ENCODE results near the gene ATP23. TPM values are rescaled to one million over a fixed set of nuclear protein-coding genes. Genes with fewer than 3 reads are reported as not detected.

Gene ATP23
- 10 to 100 TPM; 10.4 to 11.3 TPM for total RNA-seq
- polyA plus RNA-seq (2013, experiment 1 of 2) = 12.5 TPM
- polyA plus RNA-seq (2013, experiment 2 of 2) = 12.5 TPM
- long read RNA-seq, experiment 1, transcript ATP23-201 (6 exons, 1,245 nt) = major isoform, 5 of 9 reads
- long read RNA-seq, experiment 1, partial matches to known transcripts = 1 of 9 reads
- long read RNA-seq, experiment 1, other reads (novel, unspliced or antisense) = 3 of 9 reads
- long read RNA-seq, experiment 2, transcript ATP23-201 (6 exons, 1,245 nt) = major isoform, 5 of 8 reads
- long read RNA-seq, experiment 2, partial matches to known transcripts = 0 of 8 reads
- long read RNA-seq, experiment 2, other reads (novel, unspliced or antisense) = 3 of 8 reads
- long read RNA-seq, experiment 3, transcript ATP23-201 (6 exons, 1,245 nt) = major isoform, 15 of 17 reads
- long read RNA-seq, experiment 3, partial matches to known transcripts = 0 of 17 reads
- long read RNA-seq, experiment 3, other reads (novel, unspliced or antisense) = 2 of 17 reads
- long read RNA-seq, experiment 4, transcript ATP23-201 (6 exons, 1,245 nt) = major isoform, 22 of 26 reads
- long read RNA-seq, experiment 4, partial matches to known transcripts = 0 of 26 reads
- long read RNA-seq, experiment 4, other reads (novel, unspliced or antisense) = 4 of 26 reads

GRCh38 chr12:57941165-57941894 lies at the start of gene ATP23:
TSS of gene ATP23 (plus strand) at chr12:57941567. CDS start at chr12:57941702, 135 bp downstream.
- Mint-ChIP-seq H3K9me3 (peaks cover 2% of the 10 kb centered on the region), H3K4me1 (peaks cover 9% of the 10 kb centered on the region), H3K4me3 (peak within 1 kb of the TSS; percentile 84), H3K27me3 (ENCODE audit: insufficient read depth) (peaks cover 27% of the 10 kb centered on the region), H3K36me3 (ENCODE audit: low read depth) (no peaks in the 10 kb centered on the region), H3K27ac (peak within 1 kb of the TSS; percentile 95)
- DNase-seq = peak; percentile 100
- TF ChIP-seq CTCF (conservative IDR thresholded peaks at IDR 0.05) = no peak
- no peaks in the 10 kb centered on the region for H3K4me1 ChIP-seq (ENCODE audit: control insufficient read depth, insufficient read depth, low read length)
- peaks cover 17% of the 10 kb centered on the region for H3K27me3 ChIP-seq (ENCODE audit: control insufficient read depth, insufficient read depth, low read length, poor library complexity, severe bottlenecking)
- no peak within 1 kb of the TSS for H3K27ac ChIP-seq (ENCODE audit: low read depth, low read length)
- WGBS, 2 experiments (ENCODE audit: insufficient coverage in 1 of 2, insufficient read length in 1 of 2) = 0 to 1% methylated on average over 7 to 51 of the region's 55 CpGs
- no peaks in the 10 kb centered on the region for H3K9me3 ChIP-seq (ENCODE audit: control insufficient read depth, low read length)
- H3K36me3 ChIP-seq (ENCODE audit: control insufficient read depth, insufficient read depth, low read length) = no peaks in the 10 kb centered on the region
- H3K4me3 ChIP-seq (ENCODE audit: low read length) = peak within 1 kb of the TSS; percentile 97
- H3K9ac ChIP-seq (ENCODE audit: extremely low read depth, low read length, poor library complexity, severe bottlenecking) = peak within 1 kb of the TSS; percentile 80

GRCh38 chr12:57892232-57892972 lies 49.0 kb upstream of the ATP23 start:
- Histone ChIP-seq H3K9me3 (ENCODE audit: control insufficient read depth, low read length) (no peaks in the 10 kb centered on the region), H3K27ac (ENCODE audit: low read depth, low read length) (no peak overlapping the region), H3K4me3 (ENCODE audit: low read length) (no peak overlapping the region), H3K9ac (ENCODE audit: extremely low read depth, low read length, poor library complexity, severe bottlenecking) (no peak overlapping the region), H3K36me3 (ENCODE audit: control insufficient read depth, insufficient read depth, low read length) (no peaks in the 10 kb centered on the region), H3K4me1 (ENCODE audit: control insufficient read depth, insufficient read depth, low read length) (peaks cover 18% of the 10 kb centered on the region), H3K27me3 (ENCODE audit: control insufficient read depth, insufficient read depth, low read length, poor library complexity, severe bottlenecking) (peaks cover 6% of the 10 kb centered on the region)
- DNase-seq = peak; percentile 34
- no peaks in the 10 kb centered on the region for H3K9me3 Mint-ChIP-seq
- 82 to 83% methylated on average over 3 to 9 of the region's 9 CpGs for WGBS, 2 experiments (ENCODE audit: insufficient coverage in 1 of 2, insufficient read length in 1 of 2)
- no peak overlapping the region for H3K4me3 Mint-ChIP-seq
- no peak overlapping the region for H3K27ac Mint-ChIP-seq
- no peaks in the 10 kb centered on the region for H3K36me3 Mint-ChIP-seq (ENCODE audit: low read depth)
- peaks cover 3% of the 10 kb centered on the region for H3K27me3 Mint-ChIP-seq (ENCODE audit: insufficient read depth)
- peaks cover 48% of the 10 kb centered on the region for H3K4me1 Mint-ChIP-seq
- no peak for TF ChIP-seq CTCF (conservative IDR thresholded peaks at IDR 0.05)

All from endodermal cell (in vitro differentiated cells).